Stimulated activated naive B cell treated with anti-CD40 and anti-IgM and Interleukin-4, amounts not matched to agents 10 μg/mL and 1 μg/mL and 100 μg/mL, for 72 hours (primary cell): ENCODE measurements around the gene GMPS.
"Not testable (repeated sequence)": the region's sequence is repeated elsewhere in the genome, so short reads cannot be mapped to it uniquely, and the experiment has no call there.

ENCODE experiments used
- ATAC-seq, 2 donors: fragments of 150-1000 bp; cut with Tn5 transposase; replicated peaks; 2 replicates each; pipeline ENCODE4 v1.10.0; 2021; ENCODE audit warnings: moderate library complexity in 1 of 2
- DNase-seq: peaks from one replicate; pipeline ENCODE4 v3.0.0; 2021
- H3K27ac Mint-ChIP-seq: one replicate; pipeline ENCODE4 v1.8.0; 2022; ENCODE audit warnings: mild to moderate bottlenecking, mixed read lengths
- H3K27me3 Mint-ChIP-seq, 2 donors: one replicate each; pipeline ENCODE4 v1.8.0; 2022; ENCODE audit warnings: mixed read lengths in 2 of 2
- H3K36me3 Mint-ChIP-seq, 2 donors: one replicate each; pipeline ENCODE4 v1.8.0; 2022; ENCODE audit warnings: mixed read lengths in 2 of 2, mild to moderate bottlenecking in 1 of 2
- H3K4me1 Mint-ChIP-seq, 2 donors: one replicate each; pipeline ENCODE4 v1.8.0; 2022; ENCODE audit warnings: mixed read lengths in 2 of 2, mild to moderate bottlenecking in 1 of 2
- H3K4me3 Mint-ChIP-seq, 2 donors: one replicate each; pipeline ENCODE4 v1.8.0; 2022; ENCODE audit warnings: mild to moderate bottlenecking in 2 of 2, mixed read lengths in 2 of 2, moderate library complexity in 1 of 2
- H3K9me3 Mint-ChIP-seq, 2 donors: one replicate each; pipeline ENCODE4 v1.8.0; 2022; ENCODE audit warnings: mixed read lengths in 2 of 2, mild to moderate bottlenecking in 1 of 2

Gene GMPS

GRCh38 chr3:155938409-155938808 is 68.0 kb downstream of the GMPS start:
- Mint-ChIP-seq H3K9me3 (no peaks in the 10 kb centered on the region), H3K4me1 (no peaks in the 10 kb centered on the region), H3K27ac (no peak overlapping the region), H3K4me3 (no peak overlapping the region), H3K27me3 (no peaks in the 10 kb centered on the region), H3K36me3 (peaks cover 27 to 46% of the 10 kb centered on the region in 2 donors)
- ATAC-seq = no peak
- DNase-seq = no peak

GRCh38 chr3:155941354-155941753 is 70.9 kb downstream of the GMPS start:
- H3K4me1 Mint-ChIP-seq = no peaks in the 10 kb centered on the region
- no peaks in the 10 kb centered on the region for H3K27me3 Mint-ChIP-seq
- no peak for ATAC-seq
- no peak for DNase-seq
- H3K4me3 Mint-ChIP-seq = no peak overlapping the region
- no peaks in the 10 kb centered on the region for H3K9me3 Mint-ChIP-seq
- H3K36me3 Mint-ChIP-seq = peaks cover 25 to 33% of the 10 kb centered on the region in 2 donors
- no peak overlapping the region for H3K27ac Mint-ChIP-seq

GRCh38 chr3:155944081-155944480 is 73.6 kb downstream of the GMPS start:
- Mint-ChIP-seq H3K36me3 (peaks cover 19% of the 10 kb centered on the region in 2 donors), H3K27me3 (no peaks in the 10 kb centered on the region), H3K4me3 (no peak overlapping the region), H3K27ac (no peak overlapping the region), H3K4me1 (no peaks in the 10 kb centered on the region), H3K9me3 (no peaks in the 10 kb centered on the region)
- ATAC-seq = no peak
- DNase-seq = no peak

GRCh38 chr3:155946178-155946577 is 75.7 kb downstream of the GMPS start:
- Mint-ChIP-seq H3K27me3 (no peaks in the 10 kb centered on the region), H3K9me3 (no peaks in the 10 kb centered on the region), H3K27ac (no peak overlapping the region), H3K4me3 (no peak overlapping the region), H3K36me3 (peaks cover 12 to 14% of the 10 kb centered on the region in 2 donors), H3K4me1 (no peaks in the 10 kb centered on the region)
- ATAC-seq (no peak), DNase-seq (no peak)

GRCh38 chr3:155948476-155948875 is 78.0 kb downstream of the GMPS start:
- DNase-seq = no peak
- H3K4me3 Mint-ChIP-seq = no peak overlapping the region
- H3K36me3 Mint-ChIP-seq = peaks cover 3 to 8% of the 10 kb centered on the region in 2 donors
- H3K4me1 Mint-ChIP-seq = no peaks in the 10 kb centered on the region
- no peaks in the 10 kb centered on the region for H3K27me3 Mint-ChIP-seq
- no peaks in the 10 kb centered on the region for H3K9me3 Mint-ChIP-seq
- no peak overlapping the region for H3K27ac Mint-ChIP-seq
- ATAC-seq = no peak

GRCh38 chr3:155949453-155950217 is 79.2 kb downstream of the GMPS start:
- no peak for ATAC-seq
- Mint-ChIP-seq H3K9me3 (no peaks in the 10 kb centered on the region), H3K4me3 (no peak overlapping the region), H3K27me3 (no peaks in the 10 kb centered on the region), H3K36me3 (peaks cover 3 to 8% of the 10 kb centered on the region in 2 donors), H3K4me1 (no peaks in the 10 kb centered on the region), H3K27ac (no peak overlapping the region)
- no peak for DNase-seq

GRCh38 chr3:155956508-155957411 is 86.3 kb downstream of the GMPS start:
- Mint-ChIP-seq H3K4me1 (no peaks in the 10 kb centered on the region), H3K36me3 (peaks cover 3% of the 10 kb centered on the region in 2 donors), H3K4me3 (no peak overlapping the region), H3K27ac (peak overlapping the region; percentile 42), H3K9me3 (no peaks in the 10 kb centered on the region), H3K27me3 (no peaks in the 10 kb centered on the region)
- no peak for ATAC-seq
- DNase-seq = no peak

- H3K4me1 Mint-ChIP-seq = no peaks in the 10 kb centered on the region
- peaks cover 0 to 2% of the 10 kb centered on the region in 2 donors for H3K9me3 Mint-ChIP-seq
- ATAC-seq = no peak
- H3K27ac Mint-ChIP-seq = no peak overlapping the region
- no peak overlapping the region for H3K4me3 Mint-ChIP-seq
- DNase-seq = no peak
- no peaks in the 10 kb centered on the region for H3K27me3 Mint-ChIP-seq
- peaks cover 3 to 5% of the 10 kb centered on the region in 2 donors for H3K36me3 Mint-ChIP-seq
Measured at GRCh38 chr3:155957412-155957880, 87.0 kb downstream of the GMPS start.

- no peaks in the 10 kb centered on the region for H3K4me1 Mint-ChIP-seq
- peaks cover 0 to 4% of the 10 kb centered on the region in 2 donors for H3K9me3 Mint-ChIP-seq
- ATAC-seq = no peak
Measured at GRCh38 chr3:155958676-155959075, 88.2 kb downstream of the GMPS start.

GRCh38 chr3:155960060-155960459 is 89.6 kb downstream of the GMPS start:
- no peaks in the 10 kb centered on the region for H3K27me3 Mint-ChIP-seq
- H3K4me1 Mint-ChIP-seq = no peaks in the 10 kb centered on the region
- H3K9me3 Mint-ChIP-seq = peaks cover 0 to 4% of the 10 kb centered on the region in 2 donors
- H3K36me3 Mint-ChIP-seq = peaks cover 2 to 4% of the 10 kb centered on the region in 2 donors
- DNase-seq (no peak), ATAC-seq (no peak)
- H3K4me3 Mint-ChIP-seq = no peak overlapping the region
- no peak overlapping the region for H3K27ac Mint-ChIP-seq

More at GRCh38 chr3:155958676-155959075, 88.2 kb downstream of the GMPS start:
- DNase-seq = no peak
- H3K4me3 Mint-ChIP-seq = no peak overlapping the region
- no peak overlapping the region for H3K27ac Mint-ChIP-seq
- peaks cover 0 to 4% of the 10 kb centered on the region in 2 donors for H3K36me3 Mint-ChIP-seq
- H3K27me3 Mint-ChIP-seq = no peaks in the 10 kb centered on the region

GRCh38 chr3:155961044-155961443 is 90.6 kb downstream of the GMPS start:
- not testable (repeated sequence) for H3K27me3 Mint-ChIP-seq, H3K9me3 Mint-ChIP-seq, H3K4me1 Mint-ChIP-seq, ATAC-seq, H3K4me3 Mint-ChIP-seq, H3K27ac Mint-ChIP-seq, H3K36me3 Mint-ChIP-seq, DNase-seq

- DNase-seq = no peak
- peaks cover 2 to 4% of the 10 kb centered on the region in 2 donors for H3K36me3 Mint-ChIP-seq
- no peak overlapping the region for H3K27ac Mint-ChIP-seq
- peaks cover 2 to 4% of the 10 kb centered on the region in 2 donors for H3K9me3 Mint-ChIP-seq
- no peaks in the 10 kb centered on the region for H3K27me3 Mint-ChIP-seq
- H3K4me1 Mint-ChIP-seq = no peaks in the 10 kb centered on the region
- no peak for ATAC-seq
- H3K4me3 Mint-ChIP-seq = no peak overlapping the region
Measured at GRCh38 chr3:155963570-155963969, 93.1 kb downstream of the GMPS start.

GRCh38 chr3:155970398-155970797 is 99.9 kb downstream of the GMPS start:
- Mint-ChIP-seq H3K36me3 (peaks cover 0 to 10% of the 10 kb centered on the region in 2 donors), H3K27ac (no peak overlapping the region), H3K4me1 (no peaks in the 10 kb centered on the region), H3K9me3 (peaks cover 0 to 4% of the 10 kb centered on the region in 2 donors), H3K4me3 (no peak overlapping the region), H3K27me3 (no peaks in the 10 kb centered on the region)
- no peak for DNase-seq
- ATAC-seq = no peak

- H3K9me3 Mint-ChIP-seq = peaks cover 0 to 3% of the 10 kb centered on the region in 2 donors
- no peaks in the 10 kb centered on the region for H3K4me1 Mint-ChIP-seq
- DNase-seq (no peak), ATAC-seq (no peak)
- peaks cover 0 to 11% of the 10 kb centered on the region in 2 donors for H3K36me3 Mint-ChIP-seq
- H3K27me3 Mint-ChIP-seq = no peaks in the 10 kb centered on the region
- no peak overlapping the region for H3K4me3 Mint-ChIP-seq
- peak overlapping the region; percentile 27 for H3K27ac Mint-ChIP-seq
Measured at GRCh38 chr3:155972885-155973584, 102.6 kb downstream of the GMPS start.
